ENCODE results near the gene CAPN1. TPM values are rescaled to one million over a fixed set of nuclear protein-coding genes. Genes with fewer than 3 reads are reported as not detected.

Gene CAPN1
- polyA plus RNA-seq, 1 donor from 2014 or later, result 102 TPM

GRCh38 chr11:65204646-65205601, 23.2 kb downstream of the CAPN1 start:
- no peaks in the 10 kb centered on the region for H3K79me2 ChIP-seq (replicated peaks; ENCODE audit: insufficient read depth, low read length)
- H2AFZ ChIP-seq (ENCODE audit: low read depth, low read length), result no peak overlapping the region
- H3K4me2 ChIP-seq (ENCODE audit: low read length), result no peak overlapping the region
- no peak overlapping the region for H3K27ac ChIP-seq (ENCODE audit: low read length)
- H4K20me1 ChIP-seq (ENCODE audit: insufficient read depth), result no peaks in the 10 kb centered on the region
- H3F3A ChIP-seq (ENCODE audit: insufficient read depth, low read length, poor library complexity, severe bottlenecking), result no peaks in the 10 kb centered on the region
- H3K36me3 ChIP-seq (ENCODE audit: insufficient read depth, low read length), result peaks cover 10% of the 10 kb centered on the region
- no peaks in the 10 kb centered on the region for H3K9me3 ChIP-seq (ENCODE audit: low read length)
- TF ChIP-seq RAD21 (conservative IDR thresholded peaks at IDR 0.05), result peak; percentile 31
- TF ChIP-seq POLR2AphosphoS5 (IDR thresholded peaks at IDR 0.05), result no peak
- TF ChIP-seq, protein P1, sequence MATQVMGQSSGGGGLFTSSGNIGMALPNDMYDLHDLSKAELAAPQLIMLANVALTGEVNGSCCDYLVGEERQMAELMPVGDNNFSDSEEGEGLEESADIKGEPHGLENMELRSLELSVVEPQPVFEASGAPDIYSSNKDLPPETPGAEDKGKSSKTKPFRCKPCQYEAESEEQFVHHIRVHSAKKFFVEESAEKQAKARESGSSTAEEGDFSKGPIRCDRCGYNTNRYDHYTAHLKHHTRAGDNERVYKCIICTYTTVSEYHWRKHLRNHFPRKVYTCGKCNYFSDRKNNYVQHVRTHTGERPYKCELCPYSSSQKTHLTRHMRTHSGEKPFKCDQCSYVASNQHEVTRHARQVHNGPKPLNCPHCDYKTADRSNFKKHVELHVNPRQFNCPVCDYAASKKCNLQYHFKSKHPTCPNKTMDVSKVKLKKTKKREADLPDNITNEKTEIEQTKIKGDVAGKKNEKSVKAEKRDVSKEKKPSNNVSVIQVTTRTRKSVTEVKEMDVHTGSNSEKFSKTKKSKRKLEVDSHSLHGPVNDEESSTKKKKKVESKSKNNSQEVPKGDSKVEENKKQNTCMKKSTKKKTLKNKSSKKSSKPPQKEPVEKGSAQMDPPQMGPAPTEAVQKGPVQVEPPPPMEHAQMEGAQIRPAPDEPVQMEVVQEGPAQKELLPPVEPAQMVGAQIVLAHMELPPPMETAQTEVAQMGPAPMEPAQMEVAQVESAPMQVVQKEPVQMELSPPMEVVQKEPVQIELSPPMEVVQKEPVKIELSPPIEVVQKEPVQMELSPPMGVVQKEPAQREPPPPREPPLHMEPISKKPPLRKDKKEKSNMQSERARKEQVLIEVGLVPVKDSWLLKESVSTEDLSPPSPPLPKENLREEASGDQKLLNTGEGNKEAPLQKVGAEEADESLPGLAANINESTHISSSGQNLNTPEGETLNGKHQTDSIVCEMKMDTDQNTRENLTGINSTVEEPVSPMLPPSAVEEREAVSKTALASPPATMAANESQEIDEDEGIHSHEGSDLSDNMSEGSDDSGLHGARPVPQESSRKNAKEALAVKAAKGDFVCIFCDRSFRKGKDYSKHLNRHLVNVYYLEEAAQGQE (IDR thresholded peaks at IDR 0.05; ENCODE audit: borderline replicate concordance), result no peak
- TF ChIP-seq SMC3 (conservative IDR thresholded peaks at IDR 0.05; ENCODE audit: poor library complexity), result peak; percentile 35
- no peak for TF ChIP-seq EP300 (conservative IDR thresholded peaks at IDR 0.05; ENCODE audit: poor library complexity, severe bottlenecking)
- TF ChIP-seq MXI1 (conservative IDR thresholded peaks at IDR 0.05; ENCODE audit: poor library complexity, severe bottlenecking), result no peak
- TF ChIP-seq EZH2 (IDR thresholded peaks at IDR 0.05; ENCODE audit: borderline replicate concordance, insufficient read depth, low read length, poor library complexity, severe bottlenecking), result no peak
- no peak for TF ChIP-seq TAF1 (IDR thresholded peaks at IDR 0.05; ENCODE audit: low read depth)
- TF ChIP-seq, protein P2, sequence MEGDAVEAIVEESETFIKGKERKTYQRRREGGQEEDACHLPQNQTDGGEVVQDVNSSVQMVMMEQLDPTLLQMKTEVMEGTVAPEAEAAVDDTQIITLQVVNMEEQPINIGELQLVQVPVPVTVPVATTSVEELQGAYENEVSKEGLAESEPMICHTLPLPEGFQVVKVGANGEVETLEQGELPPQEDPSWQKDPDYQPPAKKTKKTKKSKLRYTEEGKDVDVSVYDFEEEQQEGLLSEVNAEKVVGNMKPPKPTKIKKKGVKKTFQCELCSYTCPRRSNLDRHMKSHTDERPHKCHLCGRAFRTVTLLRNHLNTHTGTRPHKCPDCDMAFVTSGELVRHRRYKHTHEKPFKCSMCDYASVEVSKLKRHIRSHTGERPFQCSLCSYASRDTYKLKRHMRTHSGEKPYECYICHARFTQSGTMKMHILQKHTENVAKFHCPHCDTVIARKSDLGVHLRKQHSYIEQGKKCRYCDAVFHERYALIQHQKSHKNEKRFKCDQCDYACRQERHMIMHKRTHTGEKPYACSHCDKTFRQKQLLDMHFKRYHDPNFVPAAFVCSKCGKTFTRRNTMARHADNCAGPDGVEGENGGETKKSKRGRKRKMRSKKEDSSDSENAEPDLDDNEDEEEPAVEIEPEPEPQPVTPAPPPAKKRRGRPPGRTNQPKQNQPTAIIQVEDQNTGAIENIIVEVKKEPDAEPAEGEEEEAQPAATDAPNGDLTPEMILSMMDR (IDR thresholded peaks at IDR 0.05; ENCODE audit: poor library complexity, severe bottlenecking), result peak; percentile 60
- H3K4me3 ChIP-seq (ENCODE audit: low read length), result no peak overlapping the region
- no peaks in the 10 kb centered on the region for H3K9me2 ChIP-seq (ENCODE audit: insufficient read depth, low read length)
- H3K9ac ChIP-seq (ENCODE audit: low read length), result no peak overlapping the region
- no peaks in the 10 kb centered on the region for H3K27me3 ChIP-seq (ENCODE audit: insufficient read depth, low read depth, low read length)

- H3K27me3 ChIP-seq (ENCODE audit: insufficient read depth, low read depth, low read length), result no peaks in the 10 kb centered on the region
- H3K9ac ChIP-seq (ENCODE audit: low read length), result no peak overlapping the region
- H3K9me2 ChIP-seq (ENCODE audit: insufficient read depth, low read length), result no peaks in the 10 kb centered on the region
- H3K36me3 ChIP-seq (ENCODE audit: insufficient read depth, low read length), result peaks cover 10% of the 10 kb centered on the region
- H3K79me2 ChIP-seq (replicated peaks; ENCODE audit: insufficient read depth, low read length), result no peaks in the 10 kb centered on the region
- H4K20me1 ChIP-seq (ENCODE audit: insufficient read depth), result no peaks in the 10 kb centered on the region
- no peak overlapping the region for H3K4me3 ChIP-seq (ENCODE audit: low read length)
- TF ChIP-seq EP300 (conservative IDR thresholded peaks at IDR 0.05; ENCODE audit: poor library complexity, severe bottlenecking), result no peak
- TF ChIP-seq, protein P2 (IDR thresholded peaks at IDR 0.05; ENCODE audit: poor library complexity, severe bottlenecking), result no peak
- TF ChIP-seq, protein P1 (IDR thresholded peaks at IDR 0.05; ENCODE audit: borderline replicate concordance), result no peak
- no peaks in the 10 kb centered on the region for H3F3A ChIP-seq (ENCODE audit: insufficient read depth, low read length, poor library complexity, severe bottlenecking)
- H3K27ac ChIP-seq (ENCODE audit: low read length), result no peak overlapping the region
- no peaks in the 10 kb centered on the region for H3K9me3 ChIP-seq (ENCODE audit: low read length)
- H3K4me2 ChIP-seq (ENCODE audit: low read length), result no peak overlapping the region
- no peak overlapping the region for H2AFZ ChIP-seq (ENCODE audit: low read depth, low read length)
Observed at GRCh38 chr11:65205602-65205967, 23.9 kb downstream of the CAPN1 start.
